A673 (cell line): ENCODE results near the gene MTAP. TPM values are rescaled to one million over a fixed set of nuclear protein-coding genes. Genes with fewer than 3 reads are reported as not detected.

Experiments
- BruUV-seq: library from RNA; stranded (reverse); fragments of 400-500 nt; replicated peaks from 2 replicates; lab custom pipeline; 2021; lab: Mats Ljungman, UMichigan
- CTCF ChIA-PET: fragments of 300-600 bp; sonication (Branson Sonifier 250); formaldehyde crosslinking; loops from one replicate; lab custom pipeline; 2022; ENCODE audit warnings: antibody characterized with exemption; lab: Charles Lee
- POLR2A ChIA-PET: fragments of 300-600 bp; sonication (Branson Sonifier 250); formaldehyde crosslinking; loops from one replicate; lab custom pipeline; 2022; ENCODE audit warnings: antibody characterized with exemption; ENCODE audit not compliant: low non-redundant PET; lab: Charles Lee
- DNase-seq: peaks from one replicate; pipeline ENCODE4 v3.0.0-alpha.2; 2015; ENCODE audit warnings: low spot score
- H3K27ac ChIP-seq: fragments of 200-600 bp; sonication (generic); 2 replicates; pipeline ENCODE4 v1.5.1; 2016; ENCODE audit warnings: mixed run types, low read depth, mild to moderate bottlenecking, mixed read lengths, antibody characterized with exemption, low read length; ENCODE audit not compliant: poor library complexity, severe bottlenecking
- H3K27me3 ChIP-seq: fragments of 200-600 bp; sonication (generic); replicated peaks from 2 replicates; pipeline ENCODE4 v1.6.1; 2017; ENCODE audit warnings: mixed run types, low read depth, mild to moderate bottlenecking, mixed read lengths, antibody characterized with exemption, low read length; ENCODE audit not compliant: insufficient read depth, poor library complexity
- H3K36me3 ChIP-seq: fragments of 200-600 bp; sonication (generic); 2 replicates; pipeline ENCODE4 v1.6.1; 2016; ENCODE audit warnings: mixed run types, mild to moderate bottlenecking, mixed read lengths, antibody characterized with exemption, low read length; ENCODE audit not compliant: insufficient read depth, poor library complexity, severe bottlenecking
- H3K4me1 ChIP-seq: fragments of 200-600 bp; sonication (generic); 2 replicates; pipeline ENCODE4 v1.6.1; 2017; ENCODE audit warnings: mixed run types, mild to moderate bottlenecking, mixed read lengths, antibody characterized with exemption, low read length; ENCODE audit not compliant: insufficient read depth, poor library complexity, severe bottlenecking
- H3K4me3 ChIP-seq: fragments of 200-600 bp; sonication (generic); 2 replicates; pipeline ENCODE4 v1.5.1; 2016; ENCODE audit warnings: low read depth, mixed run types, mild to moderate bottlenecking, mixed read lengths, low read length; ENCODE audit not compliant: poor library complexity, severe bottlenecking
- H3K9me3 ChIP-seq: fragments of 200-600 bp; sonication (generic); 2 replicates; pipeline ENCODE4 v1.6.1; 2016; ENCODE audit warnings: mixed run types, low read depth, mild to moderate bottlenecking, mixed read lengths, antibody characterized with exemption, low read length; ENCODE audit not compliant: poor library complexity, severe bottlenecking
- EZH2 ChIP-seq: fragments of 200-600 bp; sonication (generic); IDR thresholded peaks from 2 replicates; pipeline ENCODE4 v1.6.1; 2017; ENCODE audit warnings: borderline replicate concordance, low read depth, mild to moderate bottlenecking, mixed read lengths, antibody characterized with exemption, low read length; ENCODE audit not compliant: poor library complexity, severe bottlenecking
- intact Hi-C: fragments of 100-400 bp; cut with micrococcal nuclease; formaldehyde crosslinking; loops from one replicate; pipeline ENCODE4 v1.10.0; 2022; ENCODE audit not compliant: unreplicated experiment
- total RNA-seq: library from RNA; stranded (reverse); gene quantifications from 2 replicates; pipeline ENCODE4 v1.2.3, GENCODE V29; 2021
- TF ChIP-seq, protein P1 (sequence below): fragments of 300-800, 200-600 bp; sonication (generic); conservative IDR thresholded peaks from 2 replicates; pipeline ENCODE4 v1.5.1; 2017; ENCODE audit warnings: low read depth, mild to moderate bottlenecking, antibody characterized with exemption, low read length, moderate library complexity, mixed read lengths

The MTAP gene
- total RNA-seq, 1 experiment from 2014 or later = 39.2 TPM

- DNase-seq = no peak
- BruUV-seq = no TSS peak
- Histone ChIP-seq H3K27me3 (no peaks in the 10 kb centered on the region), H3K4me1 (no peaks in the 10 kb centered on the region), H3K27ac (no peak overlapping the region), H3K36me3 (peaks cover 22% of the 10 kb centered on the region), H3K4me3 (no peak overlapping the region), H3K9me3 (no peaks in the 10 kb centered on the region)
- intact Hi-C loops = no loop called here
- POLR2A ChIA-PET = no interaction called here
- TF ChIP-seq, protein P1, sequence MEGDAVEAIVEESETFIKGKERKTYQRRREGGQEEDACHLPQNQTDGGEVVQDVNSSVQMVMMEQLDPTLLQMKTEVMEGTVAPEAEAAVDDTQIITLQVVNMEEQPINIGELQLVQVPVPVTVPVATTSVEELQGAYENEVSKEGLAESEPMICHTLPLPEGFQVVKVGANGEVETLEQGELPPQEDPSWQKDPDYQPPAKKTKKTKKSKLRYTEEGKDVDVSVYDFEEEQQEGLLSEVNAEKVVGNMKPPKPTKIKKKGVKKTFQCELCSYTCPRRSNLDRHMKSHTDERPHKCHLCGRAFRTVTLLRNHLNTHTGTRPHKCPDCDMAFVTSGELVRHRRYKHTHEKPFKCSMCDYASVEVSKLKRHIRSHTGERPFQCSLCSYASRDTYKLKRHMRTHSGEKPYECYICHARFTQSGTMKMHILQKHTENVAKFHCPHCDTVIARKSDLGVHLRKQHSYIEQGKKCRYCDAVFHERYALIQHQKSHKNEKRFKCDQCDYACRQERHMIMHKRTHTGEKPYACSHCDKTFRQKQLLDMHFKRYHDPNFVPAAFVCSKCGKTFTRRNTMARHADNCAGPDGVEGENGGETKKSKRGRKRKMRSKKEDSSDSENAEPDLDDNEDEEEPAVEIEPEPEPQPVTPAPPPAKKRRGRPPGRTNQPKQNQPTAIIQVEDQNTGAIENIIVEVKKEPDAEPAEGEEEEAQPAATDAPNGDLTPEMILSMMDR = no peak
- TF ChIP-seq EZH2 = no peak
- CTCF ChIA-PET = no interaction called here
These were observed 62.1 kb downstream of the MTAP start for GRCh38 chr9:21864505-21864904.

DNA sequence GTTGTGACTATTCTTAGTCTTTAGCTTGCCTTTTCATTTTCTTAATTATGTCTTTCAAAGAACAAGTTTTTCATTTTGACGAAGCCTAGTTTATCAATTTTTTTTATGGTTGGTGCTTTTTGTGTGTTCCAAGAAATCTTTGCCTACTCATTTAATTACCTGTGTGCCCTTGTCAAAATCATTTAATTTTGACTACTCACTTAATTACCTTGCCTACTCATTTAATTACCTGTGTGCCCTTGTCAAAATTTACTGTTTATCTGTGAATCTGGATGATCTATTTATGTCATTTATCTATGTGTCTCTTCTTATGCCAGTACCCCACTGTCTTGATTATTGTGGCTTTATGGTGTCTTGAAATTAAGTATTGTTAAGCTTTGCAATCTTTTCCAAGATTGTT is 63.9 kb downstream of the MTAP start:
- intact Hi-C loops = no loop called here
- Histone ChIP-seq H3K27ac (no peak overlapping the region), H3K4me3 (no peak overlapping the region), H3K27me3 (no peaks in the 10 kb centered on the region), H3K36me3 (peaks cover 14% of the 10 kb centered on the region), H3K9me3 (no peaks in the 10 kb centered on the region), H3K4me1 (no peaks in the 10 kb centered on the region)
- ChIA-PET POLR2A (no interaction called here), CTCF (no interaction called here)
- TF ChIP-seq, protein P1 = no peak
- TF ChIP-seq EZH2 = no peak
- no peak for DNase-seq
- no TSS peak for BruUV-seq

GRCh38 chr9:21871256-21871975 is 69.0 kb downstream of the MTAP start:
- no peak for DNase-seq
- TF ChIP-seq EZH2 = no peak
- TF ChIP-seq, protein P1 = no peak
- H3K9me3 ChIP-seq = no peaks in the 10 kb centered on the region
- H3K27me3 ChIP-seq = no peaks in the 10 kb centered on the region
- H3K4me3 ChIP-seq = no peak overlapping the region
- no peak overlapping the region for H3K27ac ChIP-seq
- H3K36me3 ChIP-seq = no peaks in the 10 kb centered on the region
- POLR2A ChIA-PET = no interaction called here
- H3K4me1 ChIP-seq = no peaks in the 10 kb centered on the region
- CTCF ChIA-PET = no interaction called here
- no TSS peak for BruUV-seq
- intact Hi-C loops = no loop called here
